Measurements from ENCODE around the gene OPHN1.

DNA sequence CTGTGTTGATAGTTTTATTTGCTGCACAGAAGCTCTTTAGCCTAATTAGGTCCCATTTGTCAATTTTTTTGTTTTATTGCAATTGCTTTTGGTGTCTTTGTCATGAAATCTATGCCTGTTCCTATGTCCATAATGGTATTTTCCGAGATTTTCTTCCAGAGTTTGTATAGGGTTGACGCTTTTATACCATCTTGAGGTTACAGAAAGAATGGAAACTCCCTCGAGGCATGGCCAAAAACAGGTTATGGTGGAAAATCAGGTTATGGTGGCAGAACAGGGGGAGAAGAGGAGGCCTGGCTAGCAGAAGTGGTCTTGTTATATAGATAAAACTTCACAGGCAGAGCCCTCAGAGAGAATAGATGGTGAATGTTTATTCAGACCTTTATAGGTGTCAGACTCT lies 21.6 kb downstream of the OPHN1 start:
- TF ChIP-seq FOXK2 (IDR thresholded peaks at IDR 0.05), result no peak
- TF ChIP-seq FIP1L1 (IDR thresholded peaks at IDR 0.05; ENCODE audit: borderline replicate concordance, insufficient read depth, low read depth, low read length), result no peak
- TF ChIP-seq, protein P1, sequence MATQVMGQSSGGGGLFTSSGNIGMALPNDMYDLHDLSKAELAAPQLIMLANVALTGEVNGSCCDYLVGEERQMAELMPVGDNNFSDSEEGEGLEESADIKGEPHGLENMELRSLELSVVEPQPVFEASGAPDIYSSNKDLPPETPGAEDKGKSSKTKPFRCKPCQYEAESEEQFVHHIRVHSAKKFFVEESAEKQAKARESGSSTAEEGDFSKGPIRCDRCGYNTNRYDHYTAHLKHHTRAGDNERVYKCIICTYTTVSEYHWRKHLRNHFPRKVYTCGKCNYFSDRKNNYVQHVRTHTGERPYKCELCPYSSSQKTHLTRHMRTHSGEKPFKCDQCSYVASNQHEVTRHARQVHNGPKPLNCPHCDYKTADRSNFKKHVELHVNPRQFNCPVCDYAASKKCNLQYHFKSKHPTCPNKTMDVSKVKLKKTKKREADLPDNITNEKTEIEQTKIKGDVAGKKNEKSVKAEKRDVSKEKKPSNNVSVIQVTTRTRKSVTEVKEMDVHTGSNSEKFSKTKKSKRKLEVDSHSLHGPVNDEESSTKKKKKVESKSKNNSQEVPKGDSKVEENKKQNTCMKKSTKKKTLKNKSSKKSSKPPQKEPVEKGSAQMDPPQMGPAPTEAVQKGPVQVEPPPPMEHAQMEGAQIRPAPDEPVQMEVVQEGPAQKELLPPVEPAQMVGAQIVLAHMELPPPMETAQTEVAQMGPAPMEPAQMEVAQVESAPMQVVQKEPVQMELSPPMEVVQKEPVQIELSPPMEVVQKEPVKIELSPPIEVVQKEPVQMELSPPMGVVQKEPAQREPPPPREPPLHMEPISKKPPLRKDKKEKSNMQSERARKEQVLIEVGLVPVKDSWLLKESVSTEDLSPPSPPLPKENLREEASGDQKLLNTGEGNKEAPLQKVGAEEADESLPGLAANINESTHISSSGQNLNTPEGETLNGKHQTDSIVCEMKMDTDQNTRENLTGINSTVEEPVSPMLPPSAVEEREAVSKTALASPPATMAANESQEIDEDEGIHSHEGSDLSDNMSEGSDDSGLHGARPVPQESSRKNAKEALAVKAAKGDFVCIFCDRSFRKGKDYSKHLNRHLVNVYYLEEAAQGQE (IDR thresholded peaks at IDR 0.05; ENCODE audit: borderline replicate concordance in 1 of 2, low read depth in 1 of 2, low read length in 2 of 2), result no peak
- no peak for TF ChIP-seq RAD21 (CRISPR knock-in tag; IDR thresholded peaks at IDR 0.05)
- no peak for TF ChIP-seq ZNF10 (CRISPR knock-in tag; IDR thresholded peaks at IDR 0.05; ENCODE audit: borderline replicate concordance, low read depth)
- no peak for TF ChIP-seq ZNF562 (CRISPR knock-in tag; IDR thresholded peaks at IDR 0.05; ENCODE audit: borderline replicate concordance)
- TF ChIP-seq KLF16 (CRISPR knock-in tag; IDR thresholded peaks at IDR 0.05), result no peak
- no peak for TF ChIP-seq ZNF24 (IDR thresholded peaks at IDR 0.05)
- no peak for TF ChIP-seq THAP11 (CRISPR knock-in tag; IDR thresholded peaks at IDR 0.05)
- TF ChIP-seq CEBPB (IDR thresholded peaks at IDR 0.05; ENCODE audit: borderline replicate concordance, low read depth, low read length), result no peak
- TF ChIP-seq, protein P2, sequence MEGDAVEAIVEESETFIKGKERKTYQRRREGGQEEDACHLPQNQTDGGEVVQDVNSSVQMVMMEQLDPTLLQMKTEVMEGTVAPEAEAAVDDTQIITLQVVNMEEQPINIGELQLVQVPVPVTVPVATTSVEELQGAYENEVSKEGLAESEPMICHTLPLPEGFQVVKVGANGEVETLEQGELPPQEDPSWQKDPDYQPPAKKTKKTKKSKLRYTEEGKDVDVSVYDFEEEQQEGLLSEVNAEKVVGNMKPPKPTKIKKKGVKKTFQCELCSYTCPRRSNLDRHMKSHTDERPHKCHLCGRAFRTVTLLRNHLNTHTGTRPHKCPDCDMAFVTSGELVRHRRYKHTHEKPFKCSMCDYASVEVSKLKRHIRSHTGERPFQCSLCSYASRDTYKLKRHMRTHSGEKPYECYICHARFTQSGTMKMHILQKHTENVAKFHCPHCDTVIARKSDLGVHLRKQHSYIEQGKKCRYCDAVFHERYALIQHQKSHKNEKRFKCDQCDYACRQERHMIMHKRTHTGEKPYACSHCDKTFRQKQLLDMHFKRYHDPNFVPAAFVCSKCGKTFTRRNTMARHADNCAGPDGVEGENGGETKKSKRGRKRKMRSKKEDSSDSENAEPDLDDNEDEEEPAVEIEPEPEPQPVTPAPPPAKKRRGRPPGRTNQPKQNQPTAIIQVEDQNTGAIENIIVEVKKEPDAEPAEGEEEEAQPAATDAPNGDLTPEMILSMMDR (CRISPR knock-in tag; IDR thresholded peaks at IDR 0.05), result no peak

All from HepG2 (cell line).